Chondrocyte (in vitro differentiated cells): ENCODE data around the gene LYRM1. TPM values are rescaled to one million over a fixed set of nuclear protein-coding genes. Genes with fewer than 3 reads are reported as not detected.
A peak's percentile ranks its signal among the peaks of the same experiment; 100 is the strongest.
"Not testable (repeated sequence)": the region's sequence is repeated elsewhere in the genome, so short reads cannot be mapped to it uniquely, and the experiment has no call there.

Experiments
- DNase-seq: peaks from one replicate; pipeline ENCODE4 v3.0.0; 2021; ENCODE audit warnings: mixed read lengths, low spot score
- H3K27ac Mint-ChIP-seq: one replicate; pipeline ENCODE4 v1.8.0; 2021; ENCODE audit warnings: mild to moderate bottlenecking, moderate library complexity, mixed read lengths; ENCODE audit not compliant: unreplicated experiment
- H3K27me3 Mint-ChIP-seq: 2 replicates; pipeline ENCODE4 v1.8.0; 2021; ENCODE audit warnings: low read depth, mixed read lengths
- H3K36me3 Mint-ChIP-seq: 2 replicates; pipeline ENCODE4 v1.8.0; 2021; ENCODE audit warnings: low read depth, mixed read lengths
- H3K4me1 Mint-ChIP-seq: 2 replicates; pipeline ENCODE4 v1.8.0; 2021; ENCODE audit warnings: low read depth, mild to moderate bottlenecking, mixed read lengths
- H3K4me3 Mint-ChIP-seq: one replicate; pipeline ENCODE4 v1.8.0; 2021; ENCODE audit warnings: mild to moderate bottlenecking, moderate library complexity, mixed read lengths; ENCODE audit not compliant: unreplicated experiment
- H3K9me3 Mint-ChIP-seq: 2 replicates; pipeline ENCODE4 v1.8.0; 2021; ENCODE audit warnings: low read depth, mixed read lengths
- CTCF ChIP-seq: fragments of 200-600 bp; sonication (generic); IDR thresholded peaks from 2 replicates; pipeline ENCODE4 v1.5.0; 2021; ENCODE audit warnings: antibody characterized with exemption, mild to moderate bottlenecking, moderate library complexity
- total RNA-seq: library from RNA; stranded (reverse); gene quantifications from 3 replicates; pipeline ENCODE4 v1.2.1, GENCODE V29; 2021

LYRM1 gene
- total RNA-seq, 1 donor from 2014 or later, result 20.1 TPM

GRCh38 chr16:20928774-20929411 is 28.3 kb downstream of the LYRM1 start:
- H3K9me3 Mint-ChIP-seq, result no peaks in the 10 kb centered on the region
- no peak for TF ChIP-seq CTCF

GRCh38 chr16:20929676-20930364 is 29.2 kb downstream of the LYRM1 start:
- peak overlapping the region; percentile 84 for H3K27ac Mint-ChIP-seq

More at GRCh38 chr16:20928774-20929411, 28.3 kb downstream of the LYRM1 start:
- Mint-ChIP-seq H3K27me3 (no peaks in the 10 kb centered on the region), H3K4me1 (peaks cover 27% of the 10 kb centered on the region), H3K27ac (no peak overlapping the region), H3K36me3 (peaks cover 2% of the 10 kb centered on the region), H3K4me3 (no peak overlapping the region)
- DNase-seq, result no peak

GRCh38 chr16:20930365-20930690 is 29.8 kb downstream of the LYRM1 start:
- Mint-ChIP-seq H3K9me3 (no peaks in the 10 kb centered on the region), H3K4me3 (no peak overlapping the region), H3K27me3 (no peaks in the 10 kb centered on the region), H3K36me3 (peaks cover 2% of the 10 kb centered on the region), H3K4me1 (peaks cover 27% of the 10 kb centered on the region), H3K27ac (peak overlapping the region; percentile 84)
- no peak for TF ChIP-seq CTCF
- no peak for DNase-seq

More at GRCh38 chr16:20929676-20930364, 29.2 kb downstream of the LYRM1 start:
- H3K36me3 Mint-ChIP-seq, H3K4me3 Mint-ChIP-seq, H3K27me3 Mint-ChIP-seq, DNase-seq, H3K9me3 Mint-ChIP-seq: not testable (repeated sequence)
- peaks cover 27% of the 10 kb centered on the region for H3K4me1 Mint-ChIP-seq

- H3K27ac Mint-ChIP-seq, result peak overlapping the region; percentile 83
Measured at GRCh38 chr16:20931066-20931600, 30.6 kb downstream of the LYRM1 start.

GRCh38 chr16:20933589-20933988 is 33.0 kb downstream of the LYRM1 start:
- no peak for DNase-seq
- no peak overlapping the region for H3K4me3 Mint-ChIP-seq
- TF ChIP-seq CTCF, result no peak
- no peaks in the 10 kb centered on the region for H3K36me3 Mint-ChIP-seq
- H3K27ac Mint-ChIP-seq, result no peak overlapping the region
- H3K9me3 Mint-ChIP-seq, result no peaks in the 10 kb centered on the region
- no peaks in the 10 kb centered on the region for H3K27me3 Mint-ChIP-seq
- peaks cover 30% of the 10 kb centered on the region for H3K4me1 Mint-ChIP-seq

More at GRCh38 chr16:20931066-20931600, 30.6 kb downstream of the LYRM1 start:
- Mint-ChIP-seq H3K4me3 (no peak overlapping the region), H3K36me3 (no peaks in the 10 kb centered on the region), H3K4me1 (peaks cover 27% of the 10 kb centered on the region), H3K9me3 (no peaks in the 10 kb centered on the region), H3K27me3 (no peaks in the 10 kb centered on the region)
- no peak for DNase-seq
- no peak for TF ChIP-seq CTCF
